Natural killer cell (primary cell): ENCODE results near the gene ESR1. TPM values are rescaled to one million over a fixed set of nuclear protein-coding genes. Genes with fewer than 3 reads are reported as not detected.

Experiments used
- ATAC-seq, 3 donors: fragments of 150-1000 bp in 2 of 3; fragments of 200-7000 bp in 1 of 3; cut with Tn5 transposase; 1 replicate in 1 of 3; 2 replicates in 2 of 3; pipeline ENCODE4 v1.10.0; 2021; ENCODE audit warnings: mild to moderate bottlenecking in 2 of 3, moderate library complexity in 2 of 3
- DNase-seq, 2 donors: peaks; one replicate each; pipeline versions ENCODE4 v3.0.0 to v3.0.0-alpha.2; 2013 to 2021; ENCODE audit warnings: mixed read lengths in 1 of 2
- H3K27ac ChIP-seq: one replicate; pipeline ENCODE4 v1.5.1; 2013; ENCODE audit warnings: mild to moderate bottlenecking, low read length
- H3K27me3 ChIP-seq: one replicate; pipeline ENCODE4 v1.6.1; 2013; ENCODE audit warnings: low read length; ENCODE audit not compliant: control insufficient read depth, insufficient read depth
- H3K36me3 ChIP-seq: one replicate; pipeline ENCODE4 v1.6.1; 2013; ENCODE audit warnings: low read length; ENCODE audit not compliant: control insufficient read depth, insufficient read depth
- H3K4me1 ChIP-seq: one replicate; pipeline ENCODE4 v1.6.1; 2013; ENCODE audit warnings: low read length; ENCODE audit not compliant: control insufficient read depth, insufficient read depth
- H3K4me3 ChIP-seq: one replicate; pipeline ENCODE4 v1.5.1; 2013; ENCODE audit warnings: low read length
- H3K9me3 ChIP-seq: one replicate; pipeline ENCODE4 v1.6.1; 2013; ENCODE audit warnings: low read length; ENCODE audit not compliant: control insufficient read depth, insufficient read depth
- H3K27ac Mint-ChIP-seq, 2 donors: one replicate each; pipeline ENCODE4 v1.8.0; 2022; ENCODE audit warnings: mild to moderate bottlenecking in 2 of 2, mixed read lengths in 2 of 2, moderate library complexity in 1 of 2
- H3K27me3 Mint-ChIP-seq, 2 donors: one replicate each; pipeline ENCODE4 v1.8.0; 2022; ENCODE audit warnings: low read depth in 2 of 2, mixed read lengths in 2 of 2
- H3K36me3 Mint-ChIP-seq: one replicate; pipeline ENCODE4 v1.8.0; 2022; ENCODE audit warnings: mixed read lengths
- H3K4me1 Mint-ChIP-seq, 2 donors: one replicate each; pipeline ENCODE4 v1.8.0; 2022; ENCODE audit warnings: mixed read lengths in 2 of 2
- H3K4me3 Mint-ChIP-seq: one replicate; pipeline ENCODE4 v1.8.0; 2022; ENCODE audit warnings: mild to moderate bottlenecking, moderate library complexity, mixed read lengths
- H3K9me3 Mint-ChIP-seq, 2 donors: one replicate each; pipeline ENCODE4 v1.8.0; 2022; ENCODE audit warnings: mixed read lengths in 2 of 2
- WGBS: methylation state at CpG from one replicate; pipeline ENCODE4 v1.1.7; 2013; ENCODE audit warnings: missing lambda C conversion rate; ENCODE audit not compliant: insufficient coverage; 5-methylcytosine and 5-hydroxymethylcytosine counted together
- intact Hi-C: fragments of 100-400 bp; cut with micrococcal nuclease; formaldehyde crosslinking; loops from one replicate; pipeline ENCODE4 v1.14.2; 2022
- total RNA-seq, 4 donors: library from RNA; stranded (reverse); fragments of 120-200 nt in 1 of 4; gene quantifications; one replicate each; pipeline versions ENCODE4 v1.2.3 to v1.2.4, GENCODE V29; 2013 to 2022
- TF ChIP-seq, protein P1 (sequence below): fragments of 200-600 bp; IDR thresholded peaks from one replicate; pipeline ENCODE4 v1.8.0; 2022; ENCODE audit warnings: antibody characterized with exemption

Gene ESR1
- total RNA-seq, 3 donors from 2014 or later (not counting 1 experiment from before 2014, with no cell fraction given), result 0.11 to 0.64 (median 0.60) TPM

DNA sequence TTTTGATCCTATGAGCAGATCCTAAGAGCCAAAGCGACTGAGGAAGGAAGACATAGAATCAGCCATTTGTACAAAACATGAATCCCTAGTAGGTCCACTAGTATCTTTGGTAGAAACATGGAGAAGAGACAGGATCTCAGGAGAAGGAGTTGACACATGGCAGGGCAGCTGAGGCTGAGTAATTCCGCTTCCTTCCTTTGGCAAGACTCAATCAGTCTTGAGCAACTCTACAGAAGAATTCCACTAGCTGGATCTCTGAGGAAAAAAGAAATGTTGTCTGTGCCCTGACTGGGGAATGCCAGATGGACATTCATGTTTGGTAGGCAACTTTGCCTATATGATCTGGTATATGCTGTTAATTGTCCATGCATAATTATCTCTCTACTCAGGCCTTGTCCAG lies 35.3 kb downstream of the ESR1 start:
- Histone ChIP-seq H3K27me3 (no peaks in the 10 kb centered on the region), H3K27ac (no peak overlapping the region), H3K4me3 (no peak overlapping the region), H3K4me1 (no peaks in the 10 kb centered on the region), H3K9me3 (no peaks in the 10 kb centered on the region), H3K36me3 (no peaks in the 10 kb centered on the region)
- Mint-ChIP-seq H3K27me3 (peaks cover 0 to 6% of the 10 kb centered on the region in 2 donors), H3K27ac (no peak overlapping the region), H3K9me3 (peaks cover 0 to 4% of the 10 kb centered on the region in 2 donors), H3K36me3 (no peaks in the 10 kb centered on the region), H3K4me1 (no peaks in the 10 kb centered on the region), H3K4me3 (no peak overlapping the region)
- ATAC-seq (no peak), DNase-seq (no peak)
- TF ChIP-seq, protein P1, sequence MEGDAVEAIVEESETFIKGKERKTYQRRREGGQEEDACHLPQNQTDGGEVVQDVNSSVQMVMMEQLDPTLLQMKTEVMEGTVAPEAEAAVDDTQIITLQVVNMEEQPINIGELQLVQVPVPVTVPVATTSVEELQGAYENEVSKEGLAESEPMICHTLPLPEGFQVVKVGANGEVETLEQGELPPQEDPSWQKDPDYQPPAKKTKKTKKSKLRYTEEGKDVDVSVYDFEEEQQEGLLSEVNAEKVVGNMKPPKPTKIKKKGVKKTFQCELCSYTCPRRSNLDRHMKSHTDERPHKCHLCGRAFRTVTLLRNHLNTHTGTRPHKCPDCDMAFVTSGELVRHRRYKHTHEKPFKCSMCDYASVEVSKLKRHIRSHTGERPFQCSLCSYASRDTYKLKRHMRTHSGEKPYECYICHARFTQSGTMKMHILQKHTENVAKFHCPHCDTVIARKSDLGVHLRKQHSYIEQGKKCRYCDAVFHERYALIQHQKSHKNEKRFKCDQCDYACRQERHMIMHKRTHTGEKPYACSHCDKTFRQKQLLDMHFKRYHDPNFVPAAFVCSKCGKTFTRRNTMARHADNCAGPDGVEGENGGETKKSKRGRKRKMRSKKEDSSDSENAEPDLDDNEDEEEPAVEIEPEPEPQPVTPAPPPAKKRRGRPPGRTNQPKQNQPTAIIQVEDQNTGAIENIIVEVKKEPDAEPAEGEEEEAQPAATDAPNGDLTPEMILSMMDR, result no peak
- 100% methylated on average over 2 of the region's 2 CpGs for WGBS
- intact Hi-C loops, result no loop called here

DNA sequence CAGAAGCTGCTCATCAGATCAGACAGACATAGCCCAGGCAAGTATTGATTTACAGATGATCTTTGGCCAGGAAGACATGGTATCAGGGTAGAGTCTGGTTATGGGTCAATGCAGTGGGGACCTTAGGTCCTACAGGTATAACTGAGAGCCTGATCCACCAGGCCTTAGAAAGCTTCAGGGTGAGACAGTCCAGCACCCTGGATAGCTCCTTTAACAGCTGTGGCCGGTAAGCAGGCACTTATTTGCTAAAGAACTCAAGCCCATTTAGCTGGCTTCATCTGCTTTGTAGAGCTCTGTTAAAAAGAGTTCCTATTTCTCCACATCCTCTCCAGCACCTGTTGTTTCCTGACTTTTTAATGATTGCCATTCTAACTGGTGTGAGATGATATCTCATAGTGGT lies 39.6 kb downstream of the ESR1 start:
- DNase-seq, result no peak
- Mint-ChIP-seq H3K27me3 (no peaks in the 10 kb centered on the region), H3K9me3 (peaks cover 0 to 6% of the 10 kb centered on the region in 2 donors), H3K4me3 (no peak overlapping the region), H3K4me1 (no peaks in the 10 kb centered on the region), H3K36me3 (no peaks in the 10 kb centered on the region), H3K27ac (no peak overlapping the region)
- intact Hi-C loops, result no loop called here
- Histone ChIP-seq H3K27ac (no peak overlapping the region), H3K27me3 (no peaks in the 10 kb centered on the region), H3K36me3 (no peaks in the 10 kb centered on the region), H3K4me1 (no peaks in the 10 kb centered on the region), H3K9me3 (no peaks in the 10 kb centered on the region), H3K4me3 (no peak overlapping the region)
- no peak for ATAC-seq
- TF ChIP-seq, protein P1, result no peak
- WGBS, result 75% methylated on average over 1 of the region's 1 CpG

DNA sequence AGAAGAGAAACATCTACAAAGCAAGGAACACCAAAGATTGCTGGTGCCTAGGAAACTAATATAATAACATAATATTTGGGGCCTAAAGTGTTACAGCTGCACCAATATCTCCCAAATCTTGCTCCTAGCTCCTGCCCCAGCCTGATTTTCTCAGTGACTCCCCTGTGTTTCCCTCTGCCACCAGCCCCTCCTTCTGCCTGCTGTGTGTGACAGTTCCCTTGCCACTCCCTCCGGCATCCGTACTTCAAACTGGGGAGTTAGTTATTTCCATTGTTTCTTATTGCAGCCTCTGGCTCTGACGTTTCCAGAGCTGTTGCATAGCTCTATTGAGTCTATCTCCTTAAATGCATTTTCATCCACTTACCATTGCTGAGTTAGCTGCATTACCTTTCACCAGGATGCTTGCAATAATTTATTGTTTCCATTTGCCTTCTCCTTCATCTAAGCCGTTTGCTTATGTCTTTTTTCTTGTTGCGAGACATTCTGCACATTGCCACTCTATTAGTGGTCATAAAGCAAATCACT lies 43.1 kb downstream of the ESR1 start:
- intact Hi-C loops, result no loop called here
- Mint-ChIP-seq H3K9me3 (peaks cover 0 to 4% of the 10 kb centered on the region in 2 donors), H3K4me1 (no peaks in the 10 kb centered on the region), H3K27me3 (no peaks in the 10 kb centered on the region), H3K27ac (no peak overlapping the region), H3K36me3 (no peaks in the 10 kb centered on the region), H3K4me3 (no peak overlapping the region)
- Histone ChIP-seq H3K4me3 (no peak overlapping the region), H3K36me3 (no peaks in the 10 kb centered on the region), H3K27me3 (no peaks in the 10 kb centered on the region), H3K4me1 (no peaks in the 10 kb centered on the region), H3K9me3 (no peaks in the 10 kb centered on the region), H3K27ac (no peak overlapping the region)
- TF ChIP-seq, protein P1, result no peak
- ATAC-seq (no peak), DNase-seq (no peak)
- WGBS, result 85% methylated on average over 5 of the region's 5 CpGs

DNA sequence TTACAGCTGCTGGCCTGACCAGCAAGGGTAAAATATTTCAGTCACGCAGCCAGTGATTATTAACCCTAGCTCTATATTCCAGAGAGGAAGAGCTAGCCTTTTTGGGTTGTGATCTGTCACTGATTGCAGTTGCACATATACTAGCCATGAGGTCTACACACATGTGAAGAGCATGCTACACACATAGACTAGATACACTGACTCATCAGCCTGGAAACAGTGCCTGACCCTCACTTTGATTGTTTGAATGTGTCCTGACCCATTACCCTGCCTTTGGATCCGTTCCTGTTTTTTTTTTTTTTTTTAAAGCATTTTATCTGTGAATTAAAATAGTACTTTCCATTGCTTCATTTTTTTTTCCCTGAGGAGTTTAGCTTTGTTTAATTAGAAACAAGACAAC lies 50.8 kb downstream of the ESR1 start:
- H3K4me1 ChIP-seq, result no peaks in the 10 kb centered on the region
- no peaks in the 10 kb centered on the region for H3K4me1 Mint-ChIP-seq
- intact Hi-C loops, result no loop called here
- H3K27me3 ChIP-seq, result no peaks in the 10 kb centered on the region
- no peaks in the 10 kb centered on the region for H3K36me3 ChIP-seq
- no peaks in the 10 kb centered on the region for H3K36me3 Mint-ChIP-seq
- no peaks in the 10 kb centered on the region for H3K27me3 Mint-ChIP-seq
- DNase-seq (no peak), ATAC-seq (no peak)
- TF ChIP-seq, protein P1, result no peak
- H3K9me3 ChIP-seq, result no peaks in the 10 kb centered on the region
- no peak overlapping the region for H3K4me3 Mint-ChIP-seq
- no peak overlapping the region for H3K27ac Mint-ChIP-seq
- H3K9me3 Mint-ChIP-seq, result no peaks in the 10 kb centered on the region
- H3K27ac ChIP-seq, result no peak overlapping the region
- WGBS, result 80% methylated on average over 2 of the region's 2 CpGs
- no peak overlapping the region for H3K4me3 ChIP-seq
